Chondrocyte (in vitro differentiated cells): ENCODE data around the gene VPS51. TPM values are rescaled to one million over a fixed set of nuclear protein-coding genes. Genes with fewer than 3 reads are reported as not detected.

Source experiments
- DNase-seq: peaks from one replicate; pipeline ENCODE4 v3.0.0; 2021; ENCODE audit warnings: mixed read lengths, low spot score
- H3K27ac Mint-ChIP-seq: one replicate; pipeline ENCODE4 v1.8.0; 2021; ENCODE audit warnings: mild to moderate bottlenecking, moderate library complexity, mixed read lengths; ENCODE audit not compliant: unreplicated experiment
- H3K27me3 Mint-ChIP-seq: 2 replicates; pipeline ENCODE4 v1.8.0; 2021; ENCODE audit warnings: low read depth, mixed read lengths
- H3K36me3 Mint-ChIP-seq: 2 replicates; pipeline ENCODE4 v1.8.0; 2021; ENCODE audit warnings: low read depth, mixed read lengths
- H3K4me1 Mint-ChIP-seq: 2 replicates; pipeline ENCODE4 v1.8.0; 2021; ENCODE audit warnings: low read depth, mild to moderate bottlenecking, mixed read lengths
- H3K4me3 Mint-ChIP-seq: one replicate; pipeline ENCODE4 v1.8.0; 2021; ENCODE audit warnings: mild to moderate bottlenecking, moderate library complexity, mixed read lengths; ENCODE audit not compliant: unreplicated experiment
- H3K9me3 Mint-ChIP-seq: 2 replicates; pipeline ENCODE4 v1.8.0; 2021; ENCODE audit warnings: low read depth, mixed read lengths
- total RNA-seq: library from RNA; stranded (reverse); gene quantifications from 3 replicates; pipeline ENCODE4 v1.2.1, GENCODE V29; 2021
- TF ChIP-seq, protein P1 (sequence below): fragments of 200-600 bp; sonication (generic); IDR thresholded peaks from 2 replicates; pipeline ENCODE4 v1.5.0; 2021; ENCODE audit warnings: antibody characterized with exemption, mild to moderate bottlenecking, moderate library complexity

The VPS51 gene
- total RNA-seq, 1 donor from 2014 or later, result 73.4 TPM

DNA sequence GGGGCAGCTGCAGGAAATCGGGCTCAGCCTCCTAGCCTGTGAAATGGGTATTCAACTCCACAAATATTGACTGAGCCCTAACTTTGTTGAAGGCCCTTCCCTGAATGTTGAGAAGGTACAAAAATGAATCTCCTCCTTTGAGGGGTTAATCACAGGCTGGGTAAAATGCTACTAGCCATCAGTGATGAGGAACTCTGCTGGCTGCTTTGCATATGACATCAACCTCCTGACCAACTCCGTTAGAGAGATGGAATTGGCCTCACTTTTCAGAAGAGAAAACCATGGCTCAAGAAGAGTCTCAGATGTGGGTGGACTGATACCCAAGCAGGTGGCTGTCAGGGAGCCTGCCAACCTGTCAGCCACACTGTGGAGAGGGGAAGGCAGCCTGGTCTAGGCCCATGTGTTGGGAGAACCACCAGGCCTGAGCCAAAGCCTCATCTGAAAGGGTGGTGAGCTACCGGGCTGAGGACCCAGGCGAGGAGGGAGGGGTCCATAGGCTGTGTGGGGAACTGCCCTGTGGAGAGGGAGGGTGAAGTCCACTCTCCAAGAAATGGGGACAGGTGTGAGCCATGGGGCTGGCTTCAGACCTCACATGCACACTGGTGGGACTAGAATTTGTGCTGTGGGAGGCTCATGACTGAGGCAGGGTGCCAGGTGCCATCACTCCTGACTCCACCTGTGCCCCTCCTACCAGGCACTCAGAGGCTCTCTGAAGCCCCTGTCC is 23.9 kb upstream of the VPS51 start:
- Mint-ChIP-seq H3K27me3 (no peaks in the 10 kb centered on the region), H3K4me3 (no peak overlapping the region), H3K9me3 (no peaks in the 10 kb centered on the region), H3K4me1 (no peaks in the 10 kb centered on the region), H3K27ac (no peak overlapping the region), H3K36me3 (no peaks in the 10 kb centered on the region)
- TF ChIP-seq, protein P1, sequence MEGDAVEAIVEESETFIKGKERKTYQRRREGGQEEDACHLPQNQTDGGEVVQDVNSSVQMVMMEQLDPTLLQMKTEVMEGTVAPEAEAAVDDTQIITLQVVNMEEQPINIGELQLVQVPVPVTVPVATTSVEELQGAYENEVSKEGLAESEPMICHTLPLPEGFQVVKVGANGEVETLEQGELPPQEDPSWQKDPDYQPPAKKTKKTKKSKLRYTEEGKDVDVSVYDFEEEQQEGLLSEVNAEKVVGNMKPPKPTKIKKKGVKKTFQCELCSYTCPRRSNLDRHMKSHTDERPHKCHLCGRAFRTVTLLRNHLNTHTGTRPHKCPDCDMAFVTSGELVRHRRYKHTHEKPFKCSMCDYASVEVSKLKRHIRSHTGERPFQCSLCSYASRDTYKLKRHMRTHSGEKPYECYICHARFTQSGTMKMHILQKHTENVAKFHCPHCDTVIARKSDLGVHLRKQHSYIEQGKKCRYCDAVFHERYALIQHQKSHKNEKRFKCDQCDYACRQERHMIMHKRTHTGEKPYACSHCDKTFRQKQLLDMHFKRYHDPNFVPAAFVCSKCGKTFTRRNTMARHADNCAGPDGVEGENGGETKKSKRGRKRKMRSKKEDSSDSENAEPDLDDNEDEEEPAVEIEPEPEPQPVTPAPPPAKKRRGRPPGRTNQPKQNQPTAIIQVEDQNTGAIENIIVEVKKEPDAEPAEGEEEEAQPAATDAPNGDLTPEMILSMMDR, result no peak
- DNase-seq, result no peak

DNA sequence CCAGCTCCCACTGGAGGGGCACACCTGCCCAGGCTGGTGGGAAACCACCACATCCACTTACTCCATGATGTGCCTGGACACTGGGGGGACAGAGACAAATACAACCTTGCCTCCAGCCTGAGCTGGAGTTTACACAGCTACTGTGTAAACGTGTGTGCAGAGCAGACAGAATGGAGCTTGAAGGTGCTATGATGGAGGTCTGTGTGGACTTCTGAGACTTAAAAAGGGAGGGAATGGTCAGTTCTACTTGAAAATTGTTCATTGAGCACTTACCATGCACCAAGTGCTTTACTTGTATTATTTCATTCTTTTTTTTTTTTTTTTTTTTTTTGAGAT is 23.4 kb upstream of the VPS51 start:
- Mint-ChIP-seq H3K9me3 (no peaks in the 10 kb centered on the region), H3K4me1 (no peaks in the 10 kb centered on the region), H3K27ac (no peak overlapping the region), H3K36me3 (no peaks in the 10 kb centered on the region), H3K4me3 (no peak overlapping the region), H3K27me3 (no peaks in the 10 kb centered on the region)
- TF ChIP-seq, protein P1, result no peak
- no peak for DNase-seq

DNA sequence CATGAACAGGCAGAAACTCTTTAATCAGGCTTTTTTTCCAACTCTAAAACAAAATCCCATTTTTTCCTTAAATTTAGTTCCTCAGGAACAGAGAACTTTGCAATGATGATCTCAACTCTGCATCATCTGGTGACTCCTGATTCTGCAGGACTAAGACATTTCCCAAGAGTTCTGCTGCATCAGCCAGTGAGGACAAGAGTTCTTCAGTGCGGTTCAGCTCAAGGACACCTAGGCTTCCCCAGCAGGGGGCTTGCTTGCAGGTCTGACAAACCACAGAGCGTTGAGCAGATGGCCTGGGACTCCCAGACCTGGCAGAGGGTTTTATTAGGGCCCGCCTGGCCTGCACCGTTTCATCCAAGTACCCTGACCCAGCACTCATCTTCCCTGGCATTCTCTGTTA is 18.6 kb upstream of the VPS51 start:
- TF ChIP-seq, protein P1, result no peak
- no peaks in the 10 kb centered on the region for H3K27me3 Mint-ChIP-seq
- no peak for DNase-seq
- H3K4me1 Mint-ChIP-seq, result no peaks in the 10 kb centered on the region
- no peak overlapping the region for H3K4me3 Mint-ChIP-seq
- no peaks in the 10 kb centered on the region for H3K36me3 Mint-ChIP-seq
- H3K27ac Mint-ChIP-seq, result no peak overlapping the region
- no peaks in the 10 kb centered on the region for H3K9me3 Mint-ChIP-seq

DNA sequence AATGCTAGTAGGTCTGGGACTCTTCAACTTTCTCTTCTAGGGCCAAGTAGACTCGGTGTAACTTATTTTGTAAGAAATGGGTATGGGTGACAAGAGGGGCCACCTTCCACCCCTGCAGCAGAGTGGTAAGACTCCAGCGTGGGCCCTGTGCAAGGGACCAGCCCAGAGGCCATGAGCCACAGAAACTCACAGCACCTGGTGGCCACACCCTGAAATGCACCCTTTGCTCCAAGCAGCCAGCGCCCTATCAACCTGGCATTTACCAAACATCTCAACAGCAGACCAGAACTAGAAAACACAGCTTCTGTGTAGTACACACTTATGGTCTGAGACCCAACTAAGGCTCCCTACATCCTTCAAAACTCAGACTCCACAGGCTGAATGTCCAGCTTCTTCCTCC is 17.9 kb upstream of the VPS51 start:
- DNase-seq, result no peak
- H3K4me1 Mint-ChIP-seq, result peaks cover 6% of the 10 kb centered on the region
- no peaks in the 10 kb centered on the region for H3K27me3 Mint-ChIP-seq
- H3K36me3 Mint-ChIP-seq, result no peaks in the 10 kb centered on the region
- H3K27ac Mint-ChIP-seq, result no peak overlapping the region
- TF ChIP-seq, protein P1, result peak; percentile 71
- H3K9me3 Mint-ChIP-seq, result no peaks in the 10 kb centered on the region
- no peak overlapping the region for H3K4me3 Mint-ChIP-seq

DNA sequence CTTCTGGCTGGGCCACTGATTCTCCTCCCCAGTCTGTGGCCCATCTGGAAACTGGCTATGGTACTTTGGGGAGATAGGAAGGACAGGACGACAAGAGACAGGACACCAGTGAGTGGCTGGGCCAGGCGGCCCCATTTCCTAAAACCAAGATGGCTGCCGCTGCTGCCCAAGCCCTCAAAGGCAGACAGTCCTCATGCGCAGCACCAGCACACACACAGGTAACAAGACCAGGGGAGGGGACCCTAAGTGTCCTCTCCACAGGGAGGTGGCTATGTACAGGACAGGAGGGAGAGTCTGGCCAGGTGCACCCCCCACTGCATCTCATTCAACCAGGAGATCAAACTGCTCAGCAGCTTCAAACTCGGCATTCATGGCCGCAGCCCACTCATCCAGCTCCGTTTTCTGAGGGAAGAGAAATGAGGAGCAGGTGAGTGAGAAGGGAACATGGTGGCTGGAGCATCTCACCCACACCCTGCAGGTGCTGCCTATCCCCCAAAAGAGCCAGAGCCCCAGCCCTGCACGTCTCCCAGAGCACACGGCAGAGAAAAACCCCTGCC is 17.1 kb upstream of the VPS51 start:
- Mint-ChIP-seq H3K4me1 (peaks cover 10% of the 10 kb centered on the region), H3K4me3 (no peak overlapping the region), H3K36me3 (no peaks in the 10 kb centered on the region), H3K27me3 (no peaks in the 10 kb centered on the region), H3K27ac (no peak overlapping the region), H3K9me3 (no peaks in the 10 kb centered on the region)
- TF ChIP-seq, protein P1, result no peak
- DNase-seq, result no peak
